ENCODE data around the gene VTA1. TPM values are rescaled to one million over a fixed set of nuclear protein-coding genes. Genes with fewer than 3 reads are reported as not detected.
"Not testable (repeated sequence)": the region's sequence is repeated elsewhere in the genome, so short reads cannot be mapped to it uniquely, and the experiment has no call there.

The VTA1 gene
- 10 to 100 TPM; 49.3 to 78.3 (median 57.4) TPM for total RNA-seq

GRCh38 chr6:142146828-142147662 is at the start of gene VTA1, which contains the start of gene NMBR:
Gene VTA1, plus strand, starts transcription at chr6:142147263. Its CDS starts 25 bp downstream, at chr6:142147288.
Gene NMBR, minus strand, starts transcription at chr6:142147122. Its CDS starts 58,464 bp downstream, at chr6:142088658.
- in situ Hi-C loops (cut with MboI; ENCODE audit: low pct_unique_long_range_greater_than_20kb in 2 of 9, low sequenced_read_pairs in 9 of 9, unreplicated experiment in 9 of 9) = loop anchor here in 2 of 9 experiments (25.0 kb wide), 2 partner anchors 240 to 390 kb away; no protein-coding TSS in a partner anchor
- Histone ChIP-seq H3K27ac (peak within 1 kb of the TSS; percentile 20 to 69), H3K4me1 (replicated peaks in 1 of 2) (peaks cover 9 to 21% of the 10 kb centered on the region in 2 donors), H3K4me3 (peak within 1 kb of the TSS; percentile 60 to 89 (median 76))
- 0 to 3% (median 1%) methylated on average over 8 to 31 of the region's 38 CpGs for WGBS, 10 experiments
- ATAC-seq (replicated peaks in 6 of 8) = peak; percentile 97 to 100 (median 99)

- in situ Hi-C loops (cut with MboI; ENCODE audit: low pct_unique_long_range_greater_than_20kb in 2 of 9, low sequenced_read_pairs in 9 of 9, unreplicated experiment in 9 of 9) = loop anchor here in 3 of 9 experiments (10.0 to 25.0 kb wide), 3 partner anchors 120 to 443 kb away; no protein-coding TSS in a partner anchor
Observed at GRCh38 chr6:142104820-142105219, 42.2 kb upstream of the VTA1 start.

GRCh38 chr6:142110820-142111219 is 36.2 kb upstream of the VTA1 start:
- not testable (repeated sequence) for H3K27ac ChIP-seq; ATAC-seq (replicated peaks in 6 of 8); H3K4me1 ChIP-seq (replicated peaks in 1 of 2); H3K4me3 ChIP-seq
- 51 to 100% (median 88%) methylated on average over 1 to 8 of the region's 9 CpGs for WGBS, 10 experiments
- in situ Hi-C loops (cut with MboI; ENCODE audit: low pct_unique_long_range_greater_than_20kb in 2 of 9, low sequenced_read_pairs in 9 of 9, unreplicated experiment in 9 of 9) = loop anchor here in 3 of 9 experiments (25.0 kb wide), 2 partner anchors 424 to 449 kb away; no protein-coding TSS in a partner anchor

More at GRCh38 chr6:142104820-142105219, 42.2 kb upstream of the VTA1 start:
- H3K27ac ChIP-seq; H3K4me3 ChIP-seq; ATAC-seq (replicated peaks in 6 of 8); H3K4me1 ChIP-seq (replicated peaks in 1 of 2): not testable (repeated sequence)
- WGBS, 10 experiments = 14 to 100% (median 80%) methylated on average over 1 to 3 of the region's 5 CpGs; no CpG with 5 or more reads in 3 of the 10 experiments

- H3K4me3 ChIP-seq = no peak overlapping the region
- in situ Hi-C loops (cut with MboI; ENCODE audit: low pct_unique_long_range_greater_than_20kb in 2 of 9, low sequenced_read_pairs in 9 of 9, unreplicated experiment in 9 of 9) = loop anchor here in 3 of 9 experiments (25.0 kb wide), 2 partner anchors 425 to 450 kb away; no protein-coding TSS in a partner anchor
- ATAC-seq (replicated peaks in 6 of 8) = peak in 6 of 8 experiments; percentile 36 to 61 (median 45)
Observed at GRCh38 chr6:142112451-142113061, 34.5 kb upstream of the VTA1 start.

DNA sequence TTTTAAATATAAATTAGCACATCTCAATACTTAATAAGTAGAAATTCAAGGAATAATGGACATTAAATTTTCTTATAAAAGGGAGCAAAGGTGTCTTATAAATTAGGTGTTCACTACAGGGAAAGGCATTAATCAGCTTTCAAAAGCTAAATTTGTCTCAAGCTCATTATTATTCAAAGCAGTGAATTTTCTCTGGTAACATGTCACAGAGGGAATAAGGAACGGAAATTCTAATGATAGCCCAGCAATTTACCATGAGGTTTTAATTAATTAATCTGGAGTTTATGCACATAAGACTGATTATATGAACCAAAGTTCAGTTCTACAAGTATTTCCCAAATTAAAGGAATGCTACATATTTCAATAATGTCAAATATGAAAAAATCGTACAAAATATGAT is 29.7 kb upstream of the VTA1 start:
- H3K4me1 ChIP-seq (replicated peaks in 1 of 2) = peaks cover 0 to 5% of the 10 kb centered on the region in 2 donors
- H3K27ac ChIP-seq = no peak overlapping the region
- H3K4me3 ChIP-seq = no peak overlapping the region
- no peak for ATAC-seq (replicated peaks in 6 of 8)
- in situ Hi-C loops (cut with MboI; ENCODE audit: low pct_unique_long_range_greater_than_20kb in 2 of 9, low sequenced_read_pairs in 9 of 9, unreplicated experiment in 9 of 9) = loop anchor here in 3 of 9 experiments (25.0 kb wide), 2 partner anchors 430 to 455 kb away; no protein-coding TSS in a partner anchor
- WGBS, 10 experiments = 20 to 100% (median 81%) methylated on average over 1 to 2 of the region's 2 CpGs

More at GRCh38 chr6:142112451-142113061, 34.5 kb upstream of the VTA1 start:
- WGBS, 10 experiments = 0 to 8% (median 0%) methylated on average over 2 to 4 of the region's 4 CpGs; no CpG with 5 or more reads in 1 of the 10 experiments
- peaks cover 0 to 7% of the 10 kb centered on the region in 2 donors for H3K4me1 ChIP-seq (replicated peaks in 1 of 2)
- H3K27ac ChIP-seq = no peak overlapping the region

- Histone ChIP-seq H3K4me3 (no peak overlapping the region), H3K4me1 (replicated peaks in 1 of 2) (peaks cover 0 to 7% of the 10 kb centered on the region in 2 donors), H3K27ac (no peak overlapping the region)
- in situ Hi-C loops (cut with MboI; ENCODE audit: low pct_unique_long_range_greater_than_20kb in 2 of 9, low sequenced_read_pairs in 9 of 9, unreplicated experiment in 9 of 9) = loop anchor here in 3 of 9 experiments (25.0 kb wide), 2 partner anchors 431 to 456 kb away; no protein-coding TSS in a partner anchor
- ATAC-seq (replicated peaks in 6 of 8) = peak in 2 of 8 experiments; percentile 51 to 58
- whole genome bisulfite sequencing, 10 experiments = 0 to 100% (median 83%) methylated on average over 1 to 3 of the region's 3 CpGs
Observed at GRCh38 chr6:142118328-142118727, 28.7 kb upstream of the VTA1 start.

GRCh38 chr6:142118925-142119324 is 28.1 kb upstream of the VTA1 start:
- ATAC-seq (replicated peaks in 6 of 8) = peak in 5 of 8 experiments; percentile 34 to 97 (median 78)
- in situ Hi-C loops (cut with MboI; ENCODE audit: low pct_unique_long_range_greater_than_20kb in 2 of 9, low sequenced_read_pairs in 9 of 9, unreplicated experiment in 9 of 9) = loop anchor here in 3 of 9 experiments (25.0 kb wide), 2 partner anchors 432 to 457 kb away; no protein-coding TSS in a partner anchor
- no peak overlapping the region for H3K4me3 ChIP-seq
- H3K27ac ChIP-seq = no peak overlapping the region
- peaks cover 0 to 6% of the 10 kb centered on the region in 2 donors for H3K4me1 ChIP-seq (replicated peaks in 1 of 2)
- 0 to 100% (median 86%) methylated on average over 1 to 2 of the region's 2 CpGs; no CpG with 5 or more reads in 2 of the 10 experiments for WGBS, 10 experiments

- Histone ChIP-seq H3K4me3 (no peak overlapping the region), H3K4me1 (replicated peaks in 1 of 2) (peaks cover 0 to 6% of the 10 kb centered on the region in 2 donors), H3K27ac (no peak overlapping the region)
- in situ Hi-C loops (cut with MboI; ENCODE audit: low pct_unique_long_range_greater_than_20kb in 2 of 9, low sequenced_read_pairs in 9 of 9, unreplicated experiment in 9 of 9) = loop anchor here in 3 of 9 experiments (25.0 kb wide), 2 partner anchors 434 to 459 kb away; no protein-coding TSS in a partner anchor
- no peak for ATAC-seq (replicated peaks in 6 of 8)
- 20 to 87% (median 62%) methylated on average over 2 to 3 of the region's 3 CpGs for WGBS, 10 experiments
Observed at GRCh38 chr6:142121342-142121741, 25.7 kb upstream of the VTA1 start.

GRCh38 chr6:142130814-142131213 is 16.2 kb upstream of the VTA1 start:
- WGBS, 10 experiments = 14 to 100% (median 75%) methylated on average over 1 of the region's 1 CpG; no CpG with 5 or more reads in 4 of the 10 experiments
- in situ Hi-C loops (cut with MboI; ENCODE audit: low pct_unique_long_range_greater_than_20kb in 2 of 9, low sequenced_read_pairs in 9 of 9, unreplicated experiment in 9 of 9) = loop anchor here in 2 of 9 experiments (25.0 kb wide), 2 partner anchors 256 to 406 kb away; no protein-coding TSS in a partner anchor
- no peak overlapping the region for H3K27ac ChIP-seq
- ATAC-seq (replicated peaks in 6 of 8) = no peak
- no peak overlapping the region for H3K4me3 ChIP-seq
- no peaks in the 10 kb centered on the region for H3K4me1 ChIP-seq (replicated peaks in 1 of 2)

GRCh38 chr6:142132625-142133024 is 14.4 kb upstream of the VTA1 start, which contains the start of gene GJE1:
Gene GJE1, plus strand, starts transcription at chr6:142132925. Its CDS starts 234 bp downstream, at chr6:142133159.
- in situ Hi-C loops (cut with MboI; ENCODE audit: low pct_unique_long_range_greater_than_20kb in 2 of 9, low sequenced_read_pairs in 9 of 9, unreplicated experiment in 9 of 9) = loop anchor here in 2 of 9 experiments (25.0 kb wide), 2 partner anchors 255 to 405 kb away; no protein-coding TSS in a partner anchor
- H3K27ac ChIP-seq = no peak within 1 kb of the TSS
- WGBS, 10 experiments = 50 to 100% (median 65%) methylated on average over 1 of the region's 1 CpG; no CpG with 5 or more reads in 2 of the 10 experiments

DNA sequence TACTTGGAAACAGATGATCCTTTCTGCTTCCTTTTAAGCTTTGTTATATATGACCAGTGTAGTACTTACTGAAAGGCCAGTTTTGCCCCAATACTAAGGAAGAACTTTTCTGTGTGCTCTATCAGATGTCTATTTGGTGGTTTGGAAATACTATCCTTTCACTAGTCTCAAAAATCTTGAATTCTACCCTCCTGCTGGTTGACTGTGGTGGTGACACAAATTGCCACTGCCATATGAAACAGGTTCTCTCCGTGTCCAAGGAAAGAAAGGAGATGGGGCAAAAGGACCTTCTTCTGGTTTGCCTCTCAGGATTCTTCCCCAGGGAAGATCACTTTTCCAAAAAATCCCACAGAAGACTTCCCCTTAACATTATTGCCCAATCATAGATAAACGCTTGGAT is 8.2 kb upstream of the VTA1 start:
- Histone ChIP-seq H3K4me3 (no peak overlapping the region), H3K4me1 (replicated peaks in 1 of 2) (no peaks in the 10 kb centered on the region), H3K27ac (no peak overlapping the region)
- in situ Hi-C loops (cut with MboI; ENCODE audit: low pct_unique_long_range_greater_than_20kb in 2 of 9, low sequenced_read_pairs in 9 of 9, unreplicated experiment in 9 of 9) = loop anchor here in 2 of 9 experiments (25.0 kb wide), 2 partner anchors 248 to 398 kb away; no protein-coding TSS in a partner anchor
- no peak for ATAC-seq (replicated peaks in 6 of 8)
- 0 to 100% (median 82%) methylated on average over 1 to 2 of the region's 2 CpGs; no CpG with 5 or more reads in 1 of the 10 experiments for WGBS, 10 experiments

More at GRCh38 chr6:142132625-142133024, 14.4 kb upstream of the VTA1 start, which contains the start of gene GJE1:
- no peak within 1 kb of the TSS for H3K4me3 ChIP-seq
- ATAC-seq (replicated peaks in 6 of 8) = no peak
- no peaks in the 10 kb centered on the region for H3K4me1 ChIP-seq (replicated peaks in 1 of 2)

- not testable (repeated sequence) for ATAC-seq (replicated peaks in 6 of 8); H3K4me3 ChIP-seq; H3K4me1 ChIP-seq (replicated peaks in 1 of 2); H3K27ac ChIP-seq
- in situ Hi-C loops (cut with MboI; ENCODE audit: low pct_unique_long_range_greater_than_20kb in 2 of 9, low sequenced_read_pairs in 9 of 9, unreplicated experiment in 9 of 9) = loop anchor here in 2 of 9 experiments (25.0 kb wide), 2 partner anchors 246 to 396 kb away; no protein-coding TSS in a partner anchor
- WGBS, 10 experiments = 62 to 97% (median 93%) methylated on average over 7 to 12 of the region's 13 CpGs
Observed at GRCh38 chr6:142141531-142141930, 5.5 kb upstream of the VTA1 start.
